GM12892 (cell line): ENCODE results near the gene ATXN1.

Source experiments
- POLR2A ChIP-seq: IDR thresholded peaks from 2 replicates; pipeline ENCODE4 v1.6.1; 2011; ENCODE audit warnings: low read depth, low read length, control low read depth
- POLR2AphosphoS5 ChIP-seq: IDR thresholded peaks from 2 replicates; pipeline ENCODE4 v1.6.1; 2011; ENCODE audit warnings: low read depth, low read length, control low read depth

DNA sequence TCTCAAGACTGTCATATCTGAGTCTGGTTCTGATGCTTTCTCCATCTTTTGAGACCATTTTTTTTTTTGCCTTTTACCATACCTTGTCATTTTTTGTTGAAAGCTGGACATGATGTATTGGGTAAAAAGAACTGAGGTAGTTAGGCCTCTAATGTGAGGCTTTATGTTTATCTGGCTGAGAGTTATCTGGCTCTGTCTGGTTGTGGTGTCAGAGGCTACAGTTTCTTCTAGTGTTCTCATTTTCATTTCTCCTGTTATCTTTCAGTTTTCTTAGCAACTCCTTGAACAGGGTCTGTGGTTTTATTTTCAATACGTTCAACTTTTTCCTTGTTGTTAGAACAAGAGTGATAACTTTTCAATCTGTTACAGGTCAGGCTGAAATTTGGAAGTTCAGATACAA is 49.2 kb upstream of the ATXN1 start:
- no peak for TF ChIP-seq POLR2A
- TF ChIP-seq POLR2AphosphoS5 = no peak
